Upper lobe of left lung (tissue), 4 donors: ENCODE results near the gene PFKL.

ENCODE experiments used
- POLR2A ChIP-seq, 4 donors: fragments of 450-650 bp; IDR thresholded peaks; one replicate each; pipeline ENCODE4 v1.5.1; 2016 to 2017; ENCODE audit warnings: antibody characterized with exemption in 4 of 4, mild to moderate bottlenecking in 2 of 4
- POLR2AphosphoS5 ChIP-seq, 2 donors: sonication (generic); formaldehyde crosslinking; IDR thresholded peaks; one replicate each; pipeline ENCODE4 v1.5.1; 2017; ENCODE audit warnings: antibody characterized with exemption in 2 of 2
- TF ChIP-seq, protein P1 (sequence below), 6 experiments: fragments of 450-650 bp in 4 of 6; fragments of 200-600 bp in 2 of 6; sonication (generic) in 2 of 6; IDR thresholded peaks; one replicate each; pipeline ENCODE4 v1.5.1; 2016 to 2019; ENCODE audit warnings: antibody characterized with exemption in 6 of 6

DNA sequence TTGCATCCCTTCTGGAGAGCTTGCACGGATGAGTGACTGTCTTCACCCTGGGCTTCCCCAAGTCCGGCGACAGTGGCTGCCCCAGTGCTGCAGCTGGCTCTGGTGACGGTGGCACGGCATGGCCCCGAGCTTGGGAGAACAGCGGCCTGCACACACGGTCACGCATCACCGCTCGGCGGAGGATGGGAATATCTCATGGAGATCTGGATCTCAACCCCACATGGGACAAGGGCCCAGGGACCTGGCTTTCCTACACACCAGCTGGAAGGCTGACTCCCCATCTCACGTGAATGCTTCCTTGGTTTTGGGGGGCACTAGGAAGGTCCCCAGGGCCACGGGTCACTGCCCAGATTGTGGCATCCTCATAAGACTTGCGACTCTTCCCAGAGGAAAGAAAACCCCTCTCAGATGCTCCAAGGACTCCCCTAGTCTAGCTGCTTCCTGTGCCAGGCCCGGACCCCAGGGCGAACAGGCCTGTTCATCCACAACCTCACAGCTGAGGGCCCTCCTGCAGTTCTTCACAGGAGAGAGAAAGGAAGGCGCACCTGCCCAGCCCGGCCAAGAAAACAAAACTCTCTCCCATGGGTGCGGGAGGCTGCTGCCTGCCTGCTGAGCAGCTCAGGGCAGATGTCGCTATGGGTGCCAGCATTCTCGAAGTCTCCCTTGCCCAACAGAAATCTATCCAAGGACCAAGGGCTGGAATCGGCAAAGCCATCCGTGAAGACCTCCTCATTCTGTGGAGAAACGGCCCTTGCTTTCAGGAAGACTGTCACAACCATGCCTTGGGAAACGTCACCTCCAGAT is 29.4 kb downstream of the PFKL start:
- TF ChIP-seq, protein P1, sequence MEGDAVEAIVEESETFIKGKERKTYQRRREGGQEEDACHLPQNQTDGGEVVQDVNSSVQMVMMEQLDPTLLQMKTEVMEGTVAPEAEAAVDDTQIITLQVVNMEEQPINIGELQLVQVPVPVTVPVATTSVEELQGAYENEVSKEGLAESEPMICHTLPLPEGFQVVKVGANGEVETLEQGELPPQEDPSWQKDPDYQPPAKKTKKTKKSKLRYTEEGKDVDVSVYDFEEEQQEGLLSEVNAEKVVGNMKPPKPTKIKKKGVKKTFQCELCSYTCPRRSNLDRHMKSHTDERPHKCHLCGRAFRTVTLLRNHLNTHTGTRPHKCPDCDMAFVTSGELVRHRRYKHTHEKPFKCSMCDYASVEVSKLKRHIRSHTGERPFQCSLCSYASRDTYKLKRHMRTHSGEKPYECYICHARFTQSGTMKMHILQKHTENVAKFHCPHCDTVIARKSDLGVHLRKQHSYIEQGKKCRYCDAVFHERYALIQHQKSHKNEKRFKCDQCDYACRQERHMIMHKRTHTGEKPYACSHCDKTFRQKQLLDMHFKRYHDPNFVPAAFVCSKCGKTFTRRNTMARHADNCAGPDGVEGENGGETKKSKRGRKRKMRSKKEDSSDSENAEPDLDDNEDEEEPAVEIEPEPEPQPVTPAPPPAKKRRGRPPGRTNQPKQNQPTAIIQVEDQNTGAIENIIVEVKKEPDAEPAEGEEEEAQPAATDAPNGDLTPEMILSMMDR (IDR thresholded peaks at IDR 0.05) = no peak
- no peak for TF ChIP-seq POLR2A (IDR thresholded peaks at IDR 0.05)
- no peak for TF ChIP-seq POLR2AphosphoS5 (IDR thresholded peaks at IDR 0.05)
